MM.1S (cell line): ENCODE data around the gene PTPRN2.

ENCODE experiments used
- EZH2 ChIP-seq: fragments of 300-600 bp; sonication (generic); optimal IDR thresholded peaks from 2 replicates; pipeline ENCODE3; 2017; ENCODE audit warnings: low read depth, mild to moderate bottlenecking, antibody characterized with exemption, low read length, mixed read lengths
- EZH2phosphoT487 ChIP-seq: fragments of 300-600 bp; sonication (generic); IDR thresholded peaks from 2 replicates; pipeline ENCODE4 v1.6.1; 2018; ENCODE audit warnings: antibody characterized with exemption, low read length
- TF ChIP-seq, protein P1 (sequence below): fragments of 300-600 bp; sonication (generic); IDR thresholded peaks from 2 replicates; pipeline ENCODE4 v1.5.1; 2016; ENCODE audit warnings: antibody characterized with exemption, low read length, mixed read lengths

GRCh38 chr7:158495216-158495615 is 92.4 kb downstream of the PTPRN2 start:
- TF ChIP-seq, protein P1, sequence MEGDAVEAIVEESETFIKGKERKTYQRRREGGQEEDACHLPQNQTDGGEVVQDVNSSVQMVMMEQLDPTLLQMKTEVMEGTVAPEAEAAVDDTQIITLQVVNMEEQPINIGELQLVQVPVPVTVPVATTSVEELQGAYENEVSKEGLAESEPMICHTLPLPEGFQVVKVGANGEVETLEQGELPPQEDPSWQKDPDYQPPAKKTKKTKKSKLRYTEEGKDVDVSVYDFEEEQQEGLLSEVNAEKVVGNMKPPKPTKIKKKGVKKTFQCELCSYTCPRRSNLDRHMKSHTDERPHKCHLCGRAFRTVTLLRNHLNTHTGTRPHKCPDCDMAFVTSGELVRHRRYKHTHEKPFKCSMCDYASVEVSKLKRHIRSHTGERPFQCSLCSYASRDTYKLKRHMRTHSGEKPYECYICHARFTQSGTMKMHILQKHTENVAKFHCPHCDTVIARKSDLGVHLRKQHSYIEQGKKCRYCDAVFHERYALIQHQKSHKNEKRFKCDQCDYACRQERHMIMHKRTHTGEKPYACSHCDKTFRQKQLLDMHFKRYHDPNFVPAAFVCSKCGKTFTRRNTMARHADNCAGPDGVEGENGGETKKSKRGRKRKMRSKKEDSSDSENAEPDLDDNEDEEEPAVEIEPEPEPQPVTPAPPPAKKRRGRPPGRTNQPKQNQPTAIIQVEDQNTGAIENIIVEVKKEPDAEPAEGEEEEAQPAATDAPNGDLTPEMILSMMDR = no peak
- TF ChIP-seq EZH2phosphoT487 (no peak), EZH2 (no peak)
